Parathyroid adenoma (tissue), 2 donors: ENCODE results near the gene SLCO2A1.

Source experiments
- H2AFZ ChIP-seq: fragments of 300-600 bp; sonication (generic); one replicate; pipeline ENCODE4 v1.7.0; 2017; ENCODE audit warnings: antibody characterized with exemption, mild to moderate bottlenecking
- H3K27ac ChIP-seq: fragments of 300-600 bp; sonication (generic); one replicate; pipeline ENCODE4 v1.7.0; 2017
- H3K27me3 ChIP-seq: fragments of 300-600 bp; sonication (generic); one replicate; pipeline ENCODE4 v1.7.0; 2017; ENCODE audit warnings: low read length; ENCODE audit not compliant: control insufficient read depth, insufficient read depth
- H3K36me3 ChIP-seq: fragments of 300-600 bp; sonication (generic); one replicate; pipeline ENCODE4 v1.7.0; 2017; ENCODE audit warnings: low read length; ENCODE audit not compliant: control insufficient read depth, insufficient read depth
- H3K4me1 ChIP-seq: fragments of 300-600 bp; sonication (generic); one replicate; pipeline ENCODE4 v1.7.0; 2017; ENCODE audit warnings: control low read depth
- H3K4me2 ChIP-seq: fragments of 300-600 bp; sonication (generic); one replicate; pipeline ENCODE4 v1.7.0; 2017; ENCODE audit warnings: low read length
- H3K4me3 ChIP-seq: fragments of 300-600 bp; sonication (generic); one replicate; pipeline ENCODE4 v1.7.0; 2017; ENCODE audit warnings: low read depth, low read length
- H3K79me2 ChIP-seq: fragments of 300-600 bp; sonication (generic); one replicate; pipeline ENCODE4 v1.7.0; 2017; ENCODE audit warnings: control low read depth
- H3K9ac ChIP-seq: fragments of 300-600 bp; sonication (generic); one replicate; pipeline ENCODE4 v1.7.0; 2017; ENCODE audit warnings: mild to moderate bottlenecking
- H3K9me3 ChIP-seq: fragments of 300-600 bp; sonication (generic); one replicate; pipeline ENCODE4 v1.7.0; 2017; ENCODE audit warnings: low read length; ENCODE audit not compliant: control insufficient read depth
- CTCF ChIP-seq: fragments of 300-600 bp; sonication (generic); IDR thresholded peaks from one replicate; pipeline ENCODE4 v1.7.0; 2017; ENCODE audit warnings: antibody characterized with exemption, mild to moderate bottlenecking
- donor health status: primary hyperparathyroidism.

SLCO2A1 gene

DNA sequence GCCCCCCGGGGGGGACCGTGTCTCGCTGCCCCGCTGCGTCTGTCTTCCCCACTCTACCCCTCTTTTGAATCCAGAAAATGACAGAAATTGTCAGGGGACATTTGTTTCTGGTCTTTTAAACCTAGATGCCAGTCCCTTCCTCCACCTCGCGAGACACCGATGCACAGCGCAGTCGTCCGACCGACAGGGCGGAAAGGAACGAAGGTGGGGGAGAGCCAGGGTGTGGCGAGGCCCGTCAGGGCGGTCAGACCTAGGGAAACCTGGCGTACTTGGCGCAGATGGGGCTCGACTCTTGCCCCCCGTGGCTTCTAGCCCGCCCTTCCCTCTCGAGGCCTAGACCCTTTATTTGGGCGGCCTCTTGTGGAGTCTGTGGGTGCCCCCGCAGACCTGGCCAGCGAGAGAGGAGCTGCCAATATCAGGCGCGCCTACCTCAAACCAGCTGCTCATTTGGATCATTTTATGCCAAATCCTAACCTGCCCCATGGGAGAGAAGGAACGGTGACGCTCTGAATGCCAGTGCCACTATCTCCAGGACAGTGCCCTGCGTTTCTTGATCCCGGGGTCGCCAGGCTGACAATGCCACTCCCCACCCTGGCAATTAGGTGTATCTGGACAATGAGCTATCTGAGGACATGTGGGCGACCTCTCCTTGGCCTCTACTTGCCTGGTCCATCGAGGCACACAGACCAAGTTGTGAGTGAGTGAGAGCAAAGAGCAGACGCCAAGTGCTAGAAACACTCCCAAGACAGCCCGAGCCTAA lies 133.5 kb downstream of the SLCO2A1 start:
- TF ChIP-seq CTCF: no peak
- Histone ChIP-seq H3K4me1 (peaks cover 20% of the 10 kb centered on the region), H2AFZ (peak overlapping the region; percentile 98), H3K4me3 (peak overlapping the region; percentile 83), H3K27ac (peak overlapping the region; percentile 64), H3K9ac (peak overlapping the region; percentile 65), H3K27me3 (no peaks in the 10 kb centered on the region), H3K9me3 (no peaks in the 10 kb centered on the region), H3K79me2 (peaks cover 13% of the 10 kb centered on the region), H3K4me2 (peak overlapping the region; percentile 93), H3K36me3 (no peaks in the 10 kb centered on the region)

DNA sequence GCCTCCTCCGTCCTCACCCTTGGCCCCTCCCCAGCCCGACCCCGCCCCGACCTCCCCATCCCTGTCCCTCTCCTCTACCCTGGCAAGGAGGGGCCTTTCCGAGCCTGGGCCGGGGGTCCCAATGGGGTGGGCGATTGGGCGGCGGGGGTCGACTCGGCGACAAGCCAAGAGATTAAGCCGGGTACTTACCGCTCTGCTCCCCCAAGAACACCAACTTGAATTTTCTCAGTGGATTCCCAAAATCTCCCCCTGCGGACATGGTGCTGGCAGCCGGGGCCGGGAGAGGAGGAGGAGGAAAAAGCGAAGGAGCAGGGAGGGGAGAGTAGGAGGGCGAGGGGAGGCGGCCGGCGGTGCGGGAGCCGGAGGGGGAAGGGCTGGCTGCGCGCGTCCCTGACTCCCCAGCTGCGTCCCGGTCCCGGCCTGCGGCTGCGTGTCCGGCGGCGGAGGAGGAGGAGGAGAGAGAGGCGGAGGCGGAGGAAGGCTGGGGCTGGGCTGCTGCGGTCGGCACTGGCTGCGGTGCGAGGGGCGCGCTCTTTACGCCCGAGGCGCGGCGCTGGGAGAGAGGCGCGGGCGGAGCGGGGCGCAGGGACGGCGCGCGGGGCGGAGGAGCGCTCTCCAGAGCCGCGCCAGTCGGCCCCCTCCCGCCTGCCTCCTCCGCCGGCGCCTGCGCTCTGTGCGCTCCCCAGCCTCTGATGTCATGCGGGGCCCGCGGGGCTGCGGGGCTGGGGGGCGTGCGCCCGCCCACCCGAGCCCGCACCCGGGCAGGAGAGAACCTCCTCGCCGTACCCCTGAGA lies 134.3 kb downstream of the SLCO2A1 start, which contains the start of gene RAB6B:
TSS of gene RAB6B (minus strand) at position 675 of the 794 bp plus-strand sequence. CDS start at position 259, 416 bp downstream.
- H3K27me3 ChIP-seq: no peaks in the 10 kb centered on the region
- peak within 1 kb of the TSS; percentile 83 for H3K4me3 ChIP-seq
- peaks cover 20% of the 10 kb centered on the region for H3K4me1 ChIP-seq
- H2AFZ ChIP-seq: peak within 1 kb of the TSS; percentile 98
- H3K79me2 ChIP-seq: peaks cover 19% of the 10 kb centered on the region
- peak within 1 kb of the TSS; percentile 65 for H3K9ac ChIP-seq
- peak within 1 kb of the TSS; percentile 64 for H3K27ac ChIP-seq
- no peaks in the 10 kb centered on the region for H3K9me3 ChIP-seq
- no peak for TF ChIP-seq CTCF
- H3K36me3 ChIP-seq: no peaks in the 10 kb centered on the region
- H3K4me2 ChIP-seq: peak within 1 kb of the TSS; percentile 93

DNA sequence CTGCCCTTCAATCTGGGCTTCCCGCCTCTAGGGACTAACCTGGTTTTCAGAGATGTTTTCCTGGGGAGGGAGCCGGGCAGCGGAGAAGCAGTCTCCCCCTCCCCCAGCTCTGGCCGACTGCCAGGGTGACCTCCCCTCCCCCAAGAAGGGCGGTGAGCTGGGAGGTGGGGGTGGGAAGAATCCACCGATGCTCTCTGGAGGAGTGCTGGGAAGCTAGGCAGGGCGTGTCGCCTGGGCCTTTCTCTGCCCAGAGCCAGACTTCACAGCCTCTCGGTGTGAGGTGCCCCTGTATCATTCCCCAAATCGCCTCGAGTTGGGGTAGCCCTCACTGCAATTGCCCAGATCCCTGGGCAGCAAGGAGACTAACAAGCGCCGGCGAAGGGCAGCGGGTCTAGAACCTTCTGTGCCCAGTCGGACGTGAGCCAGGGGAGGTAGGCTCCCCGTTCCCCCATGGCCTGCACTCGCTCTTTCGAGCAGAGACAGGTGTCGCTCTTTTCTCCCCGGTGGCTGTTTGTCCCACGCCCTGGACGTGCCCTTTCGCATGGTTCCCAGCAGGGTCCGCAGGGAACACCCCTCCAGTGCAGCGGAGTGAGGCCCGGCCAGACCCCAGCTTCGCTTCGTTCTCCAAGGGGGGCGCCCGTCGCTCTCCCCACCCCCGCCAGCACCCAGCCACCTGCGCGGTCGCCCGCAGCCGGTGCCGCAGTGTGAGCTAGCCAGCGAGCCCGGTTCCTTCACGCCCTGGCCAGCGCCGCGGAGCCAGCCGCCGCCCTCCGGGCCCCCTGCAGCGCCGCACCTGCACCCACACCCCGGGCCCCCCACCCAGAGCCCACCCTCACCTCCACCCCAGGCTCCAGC lies 135.1 kb downstream of the SLCO2A1 start:
- Histone ChIP-seq H3K4me3 (peak overlapping the region; percentile 83), H3K27me3 (no peaks in the 10 kb centered on the region), H3K4me1 (peaks cover 20% of the 10 kb centered on the region), H3K79me2 (peaks cover 26% of the 10 kb centered on the region), H3K27ac (peak overlapping the region; percentile 3), H3K4me2 (peak overlapping the region; percentile 93), H2AFZ (peak overlapping the region; percentile 66), H3K9me3 (no peaks in the 10 kb centered on the region), H3K9ac (no peak overlapping the region), H3K36me3 (no peaks in the 10 kb centered on the region)
- TF ChIP-seq CTCF: no peak

DNA sequence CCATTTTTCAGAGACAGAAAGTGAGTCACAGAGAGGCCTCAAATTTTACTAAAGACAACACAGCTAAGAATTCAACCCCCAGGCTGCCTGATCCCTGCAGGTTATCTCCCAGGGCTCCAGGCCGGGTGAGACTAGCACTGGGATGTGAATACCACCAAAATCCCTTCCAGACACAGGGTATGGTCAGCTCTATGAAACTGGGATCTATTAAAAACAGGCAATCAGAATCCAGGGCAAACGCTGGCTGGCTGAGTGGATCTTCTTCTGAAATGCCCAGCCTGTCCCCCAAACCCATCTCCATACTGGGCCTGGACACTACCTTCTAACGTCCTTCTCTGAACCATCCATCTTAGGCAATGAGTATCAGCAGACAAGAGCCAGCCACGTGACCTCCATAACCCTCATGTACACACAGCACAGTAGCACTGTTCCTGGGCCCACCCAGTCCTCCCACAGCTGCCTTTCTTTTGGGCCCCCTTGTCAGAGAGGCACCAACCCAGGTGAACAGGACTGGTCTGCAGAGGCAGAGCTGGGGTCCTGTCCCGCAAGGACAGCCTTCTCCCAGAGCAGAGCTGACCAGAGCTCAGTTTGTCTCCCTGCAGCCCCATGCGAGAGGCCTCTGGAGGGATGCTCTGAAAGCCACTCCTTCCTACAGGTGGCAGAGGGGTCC lies 135.9 kb downstream of the SLCO2A1 start:
- Histone ChIP-seq H3K9ac (no peak overlapping the region), H3K27ac (no peak overlapping the region)
- TF ChIP-seq CTCF: no peak

More for the DNA sequence above, 135.9 kb downstream of the SLCO2A1 start:
- H3K36me3 ChIP-seq: no peaks in the 10 kb centered on the region
- peaks cover 28% of the 10 kb centered on the region for H3K79me2 ChIP-seq
- no peak overlapping the region for H2AFZ ChIP-seq
- no peak overlapping the region for H3K4me2 ChIP-seq
- peaks cover 20% of the 10 kb centered on the region for H3K4me1 ChIP-seq
- no peaks in the 10 kb centered on the region for H3K9me3 ChIP-seq
- no peak overlapping the region for H3K4me3 ChIP-seq
- no peaks in the 10 kb centered on the region for H3K27me3 ChIP-seq
